ENCODE data around the gene HBZ.
"Not testable (repeated sequence)": the region's sequence is repeated elsewhere in the genome, so short reads cannot be mapped to it uniquely, and the experiment has no call there.

HBZ gene

DNA sequence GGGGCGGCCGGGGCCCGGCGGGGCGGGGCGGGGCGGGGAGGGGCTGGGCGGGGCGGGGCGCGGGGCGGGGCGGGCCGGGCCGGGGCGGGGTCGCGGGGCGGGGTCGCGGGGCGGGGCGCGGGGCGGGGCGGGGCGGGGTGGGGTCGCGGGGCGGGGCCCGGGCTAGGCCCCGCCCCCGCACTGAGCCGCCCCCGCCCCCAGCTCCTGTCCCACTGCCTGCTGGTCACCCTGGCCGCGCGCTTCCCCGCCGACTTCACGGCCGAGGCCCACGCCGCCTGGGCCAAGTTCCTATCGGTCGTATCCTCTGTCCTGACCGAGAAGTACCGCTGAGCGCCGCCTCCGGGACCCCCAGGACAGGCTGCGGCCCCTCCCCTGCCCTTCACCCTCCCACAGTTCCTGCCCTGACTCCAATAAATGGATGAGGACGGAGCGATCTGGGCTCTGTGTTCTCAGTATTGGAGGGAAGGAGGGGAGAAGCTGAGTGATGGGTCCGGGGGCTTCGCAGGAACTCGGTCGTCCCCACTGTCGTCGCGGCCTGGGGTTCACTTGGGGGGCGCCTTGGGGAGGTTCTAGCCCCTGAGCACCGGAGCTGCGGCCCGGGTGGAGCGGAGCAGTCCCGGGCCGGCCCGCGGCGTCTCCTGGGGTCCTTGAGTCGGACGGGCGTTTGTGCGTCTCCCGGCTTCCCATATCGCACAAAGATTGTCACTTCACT is 12.5 kb downstream of the HBZ start:
- DNase-seq (ENCODE audit: low read depth, low spot score): no peak

GRCh38 chr16:165539-166374 is 13.3 kb downstream of the HBZ start, which contains the start of gene HBM:
TSS of gene HBM (plus strand) at chr16:165978. CDS start at chr16:165998, 20 bp downstream.
- DNase-seq (ENCODE audit: low read depth, low spot score): no peak

- DNase-seq (ENCODE audit: low read depth, low spot score): no peak
These were observed 14.1 kb downstream of the HBZ start for GRCh38 chr16:166375-167121.

- no peak for DNase-seq (ENCODE audit: low read depth, low spot score)
These were observed 14.8 kb downstream of the HBZ start for GRCh38 chr16:167122-167690.

DNA sequence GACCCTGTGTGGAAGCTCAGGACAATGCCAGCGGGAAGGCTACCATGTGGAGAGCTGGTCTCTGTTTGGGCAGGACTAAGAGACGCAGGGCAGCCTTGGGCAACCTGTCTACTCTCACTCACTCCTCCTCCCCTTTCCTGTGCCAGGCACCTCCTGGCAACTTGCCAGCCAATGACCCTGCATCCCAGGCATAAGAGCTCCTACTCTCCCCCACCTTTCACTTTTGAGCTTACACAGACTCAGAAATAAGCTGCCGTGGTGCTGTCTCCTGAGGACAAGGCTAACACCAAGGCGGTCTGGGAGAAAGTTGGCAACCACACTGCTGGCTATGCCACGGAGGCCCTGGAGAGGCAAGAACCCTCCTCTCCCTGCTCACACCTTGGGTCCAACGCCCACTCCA is 16.0 kb downstream of the HBZ start:
- DNase-seq (ENCODE audit: low read depth, low spot score): no peak

GRCh38 chr16:169014-169413 is 16.6 kb downstream of the HBZ start:
- DNase-seq (ENCODE audit: low read depth, low spot score): no peak

GRCh38 chr16:170088-170507 is 17.7 kb downstream of the HBZ start:
- not testable (repeated sequence) for DNase-seq (ENCODE audit: low read depth, low spot score)

DNA sequence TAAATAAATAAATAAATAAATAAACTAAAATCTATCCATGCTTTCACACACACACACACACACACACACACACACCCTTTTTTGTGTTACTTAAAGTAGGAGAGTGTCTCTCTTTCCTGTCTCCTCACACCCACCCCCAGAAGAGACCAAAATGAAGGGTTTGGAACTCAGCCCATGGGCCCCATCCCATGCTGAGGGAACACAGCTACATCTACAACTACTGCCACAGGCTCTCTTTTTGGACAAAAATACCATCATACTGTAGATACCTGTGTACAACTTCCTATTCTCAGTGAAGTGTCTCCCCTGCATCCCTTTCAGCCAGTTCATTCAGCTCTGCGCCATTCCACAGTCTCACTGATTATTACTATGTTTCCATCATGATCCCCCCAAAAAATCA is 18.3 kb downstream of the HBZ start:
- DNase-seq (ENCODE audit: low read depth, low spot score): no peak

- not testable (repeated sequence) for DNase-seq (ENCODE audit: low read depth, low spot score)
These were observed 20.0 kb downstream of the HBZ start, which contains the start of gene HBA2 for GRCh38 chr16:172374-172941. TSS of gene HBA2 (plus strand) at chr16:172876. CDS start at chr16:172913, 37 bp downstream.

GRCh38 chr16:173211-173854 is 20.9 kb downstream of the HBZ start:
- DNase-seq (ENCODE audit: low read depth, low spot score): not testable (repeated sequence)

DNA sequence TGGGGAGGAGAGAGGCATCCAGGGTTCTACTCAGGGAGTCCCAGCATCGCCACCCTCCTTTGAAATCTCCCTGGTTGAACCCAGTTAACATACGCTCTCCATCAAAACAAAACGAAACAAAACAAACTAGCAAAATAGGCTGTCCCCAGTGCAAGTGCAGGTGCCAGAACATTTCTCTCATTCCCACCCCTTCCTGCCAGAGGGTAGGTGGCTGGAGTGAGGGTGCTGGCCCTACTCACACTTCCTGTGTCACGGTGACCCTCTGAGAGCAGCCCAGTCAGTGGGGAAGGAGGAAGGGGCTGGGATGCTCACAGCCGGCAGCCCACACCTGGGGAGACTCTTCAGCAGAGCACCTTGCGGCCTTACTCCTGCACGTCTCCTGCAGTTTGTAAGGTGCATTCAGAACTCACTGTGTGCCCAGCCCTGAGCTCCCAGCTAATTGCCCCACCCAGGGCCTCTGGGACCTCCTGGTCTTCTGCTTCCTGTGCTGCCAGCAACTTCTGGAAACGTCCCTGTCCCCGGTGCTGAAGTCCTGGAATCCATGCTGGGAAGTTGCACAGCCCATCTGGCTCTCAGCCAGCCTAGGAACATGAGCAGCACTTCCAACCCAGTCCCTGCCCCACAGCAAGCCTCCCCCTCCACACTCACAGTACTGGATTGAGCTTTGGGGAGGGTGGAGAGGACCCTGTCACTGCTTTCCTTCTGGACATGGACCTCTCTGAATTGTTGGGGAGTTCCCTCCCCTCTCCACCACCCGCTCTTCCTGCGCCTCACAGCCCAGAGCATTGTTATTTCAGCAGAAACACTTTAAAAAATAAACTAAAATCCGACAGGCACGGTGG is 21.7 kb downstream of the HBZ start:
- DNase-seq (ENCODE audit: low read depth, low spot score): not testable (repeated sequence)

- DNase-seq (ENCODE audit: low read depth, low spot score): no peak
These were observed 22.8 kb downstream of the HBZ start for GRCh38 chr16:175011-175949.

GRCh38 chr16:176006-176405 is 23.6 kb downstream of the HBZ start:
- DNase-seq (ENCODE audit: low read depth, low spot score): not testable (repeated sequence)

DNA sequence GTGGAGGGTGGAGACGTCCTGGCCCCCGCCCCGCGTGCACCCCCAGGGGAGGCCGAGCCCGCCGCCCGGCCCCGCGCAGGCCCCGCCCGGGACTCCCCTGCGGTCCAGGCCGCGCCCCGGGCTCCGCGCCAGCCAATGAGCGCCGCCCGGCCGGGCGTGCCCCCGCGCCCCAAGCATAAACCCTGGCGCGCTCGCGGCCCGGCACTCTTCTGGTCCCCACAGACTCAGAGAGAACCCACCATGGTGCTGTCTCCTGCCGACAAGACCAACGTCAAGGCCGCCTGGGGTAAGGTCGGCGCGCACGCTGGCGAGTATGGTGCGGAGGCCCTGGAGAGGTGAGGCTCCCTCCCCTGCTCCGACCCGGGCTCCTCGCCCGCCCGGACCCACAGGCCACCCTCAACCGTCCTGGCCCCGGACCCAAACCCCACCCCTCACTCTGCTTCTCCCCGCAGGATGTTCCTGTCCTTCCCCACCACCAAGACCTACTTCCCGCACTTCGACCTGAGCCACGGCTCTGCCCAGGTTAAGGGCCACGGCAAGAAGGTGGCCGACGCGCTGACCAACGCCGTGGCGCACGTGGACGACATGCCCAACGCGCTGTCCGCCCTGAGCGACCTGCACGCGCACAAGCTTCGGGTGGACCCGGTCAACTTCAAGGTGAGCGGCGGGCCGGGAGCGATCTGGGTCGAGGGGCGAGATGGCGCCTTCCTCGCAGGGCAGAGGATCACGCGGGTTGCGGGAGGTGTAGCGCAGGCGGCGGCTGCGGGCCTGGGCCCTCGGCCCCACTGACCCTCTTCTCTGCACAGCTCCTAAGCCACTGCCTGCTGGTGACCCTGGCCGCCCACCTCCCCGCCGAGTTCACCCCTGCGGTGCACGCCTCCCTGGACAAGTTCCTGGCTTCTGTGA is 24.3 kb downstream of the HBZ start, which contains the start of gene HBA1:
Gene HBA1 (plus strand): TSS at position 204 of the 906 bp plus-strand sequence. CDS start 37 bp downstream, at position 241.
- DNase-seq (ENCODE audit: low read depth, low spot score): not testable (repeated sequence)

DNA sequence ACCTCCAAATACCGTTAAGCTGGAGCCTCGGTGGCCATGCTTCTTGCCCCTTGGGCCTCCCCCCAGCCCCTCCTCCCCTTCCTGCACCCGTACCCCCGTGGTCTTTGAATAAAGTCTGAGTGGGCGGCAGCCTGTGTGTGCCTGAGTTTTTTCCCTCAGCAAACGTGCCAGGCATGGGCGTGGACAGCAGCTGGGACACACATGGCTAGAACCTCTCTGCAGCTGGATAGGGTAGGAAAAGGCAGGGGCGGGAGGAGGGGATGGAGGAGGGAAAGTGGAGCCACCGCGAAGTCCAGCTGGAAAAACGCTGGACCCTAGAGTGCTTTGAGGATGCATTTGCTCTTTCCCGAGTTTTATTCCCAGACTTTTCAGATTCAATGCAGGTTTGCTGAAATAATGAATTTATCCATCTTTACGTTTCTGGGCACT is 25.0 kb downstream of the HBZ start:
- DNase-seq (ENCODE audit: low read depth, low spot score): no peak

DNA sequence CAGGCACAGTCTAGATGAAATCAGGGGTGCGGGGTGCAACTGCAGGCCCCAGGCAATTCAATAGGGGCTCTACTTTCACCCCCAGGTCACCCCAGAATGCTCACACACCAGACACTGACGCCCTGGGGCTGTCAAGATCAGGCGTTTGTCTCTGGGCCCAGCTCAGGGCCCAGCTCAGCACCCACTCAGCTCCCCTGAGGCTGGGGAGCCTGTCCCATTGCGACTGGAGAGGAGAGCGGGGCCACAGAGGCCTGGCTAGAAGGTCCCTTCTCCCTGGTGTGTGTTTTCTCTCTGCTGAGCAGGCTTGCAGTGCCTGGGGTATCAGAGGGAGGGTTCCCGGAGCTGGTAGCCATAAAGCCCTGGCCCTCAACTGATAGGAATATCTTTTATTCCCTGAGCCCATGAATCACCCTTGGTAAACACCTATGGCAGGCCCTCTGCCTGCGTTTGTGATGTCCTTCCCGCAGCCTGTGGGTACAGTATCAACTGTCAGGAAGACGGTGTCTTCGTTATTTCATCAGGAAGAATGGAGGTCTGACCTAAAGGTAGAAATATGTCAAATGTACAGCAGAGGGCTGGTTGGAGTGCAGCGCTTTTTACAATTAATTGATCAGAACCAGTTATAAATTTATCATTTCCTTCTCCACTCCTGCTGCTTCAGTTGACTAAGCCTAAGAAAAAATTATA is 25.7 kb downstream of the HBZ start:
- DNase-seq (ENCODE audit: low read depth, low spot score): no peak

- DNase-seq (ENCODE audit: low read depth, low spot score): no peak
These were observed 26.2 kb downstream of the HBZ start for GRCh38 chr16:178668-179015.
